Activated gamma-delta T cell treated with Interleukin-2 at 50 U/mL for 16 hours (primary cell): ENCODE measurements around the gene CFAP92.

Source experiments
- DNase-seq: peaks from one replicate; pipeline ENCODE4 v3.0.0-alpha.2; 2020

The CFAP92 gene

DNA sequence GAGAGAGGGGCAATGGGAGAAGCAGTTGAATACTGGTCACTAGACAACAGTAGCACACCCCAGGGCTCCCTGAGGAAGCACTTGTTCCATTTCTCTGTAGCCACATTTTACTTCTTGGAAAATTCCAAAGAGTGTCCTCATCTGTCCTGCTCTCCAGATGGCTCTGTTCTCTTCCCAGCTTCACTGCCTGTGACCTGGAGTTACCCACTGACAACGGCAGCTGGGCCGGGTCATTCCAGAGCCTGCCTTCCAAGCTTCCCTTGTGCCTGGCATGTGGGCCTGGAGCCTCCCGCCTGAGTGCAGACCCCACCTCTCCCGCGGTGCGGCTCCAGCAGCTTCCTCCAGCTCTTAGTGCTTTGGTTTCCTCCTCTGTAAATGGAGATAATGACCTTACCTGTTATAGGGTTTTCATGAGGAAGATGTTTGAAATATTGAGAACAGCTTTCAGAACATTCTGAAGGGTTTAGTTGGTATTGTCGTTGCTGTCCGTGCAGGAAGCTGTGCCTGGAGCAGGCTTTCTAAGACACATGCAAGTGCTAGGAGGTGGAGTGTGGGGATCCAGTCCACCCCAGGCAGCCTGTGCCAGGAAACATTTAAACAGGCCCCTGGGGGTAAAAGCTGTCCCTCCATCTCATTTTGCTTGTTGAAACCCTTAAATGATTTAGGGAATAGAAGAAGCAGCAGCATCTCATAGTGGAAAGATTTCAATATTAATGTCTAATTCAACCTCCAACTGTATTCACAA is 32.0 kb upstream of the CFAP92 start:
- no peak for DNase-seq

DNA sequence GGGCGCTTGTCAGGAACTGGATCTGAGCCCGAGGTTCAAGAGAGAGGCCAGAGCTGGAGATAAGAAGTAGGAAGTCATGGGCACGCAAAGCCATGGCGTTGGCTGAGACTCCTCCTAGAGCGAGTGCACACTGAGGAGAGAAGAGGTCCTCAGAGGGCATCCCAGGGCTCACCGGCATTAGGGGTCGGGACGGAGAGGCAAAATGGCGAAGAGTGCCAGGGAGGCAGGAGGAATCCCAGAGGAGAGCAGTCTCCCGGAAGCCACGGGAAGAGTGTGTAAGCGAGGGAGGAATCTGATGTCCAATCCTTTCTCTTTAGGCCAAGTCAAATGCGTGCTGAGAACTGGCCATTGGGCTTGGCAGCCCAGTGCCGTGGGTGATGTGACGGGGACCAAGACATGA is 31.2 kb upstream of the CFAP92 start:
- no peak for DNase-seq

- DNase-seq, result no peak
These were observed 30.0 kb upstream of the CFAP92 start for GRCh38 chr3:129023909-129024308.

DNA sequence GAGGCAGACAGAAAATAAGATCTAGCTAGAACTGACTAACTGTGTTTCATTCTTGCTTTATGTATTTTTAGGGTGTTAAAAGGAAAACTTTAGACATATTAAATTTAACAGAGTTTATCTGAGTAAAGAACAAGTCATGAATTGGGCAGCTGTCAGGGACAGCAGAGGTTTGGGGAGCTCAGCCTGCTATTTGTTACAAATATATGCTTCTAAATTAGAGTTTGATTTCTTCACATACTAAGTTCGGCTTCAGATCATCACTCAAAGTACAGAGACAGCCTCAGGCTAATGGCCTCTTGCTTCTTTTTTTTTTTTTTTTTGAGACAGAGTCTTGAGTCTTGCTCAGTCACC is 29.1 kb upstream of the CFAP92 start:
- no peak for DNase-seq

DNA sequence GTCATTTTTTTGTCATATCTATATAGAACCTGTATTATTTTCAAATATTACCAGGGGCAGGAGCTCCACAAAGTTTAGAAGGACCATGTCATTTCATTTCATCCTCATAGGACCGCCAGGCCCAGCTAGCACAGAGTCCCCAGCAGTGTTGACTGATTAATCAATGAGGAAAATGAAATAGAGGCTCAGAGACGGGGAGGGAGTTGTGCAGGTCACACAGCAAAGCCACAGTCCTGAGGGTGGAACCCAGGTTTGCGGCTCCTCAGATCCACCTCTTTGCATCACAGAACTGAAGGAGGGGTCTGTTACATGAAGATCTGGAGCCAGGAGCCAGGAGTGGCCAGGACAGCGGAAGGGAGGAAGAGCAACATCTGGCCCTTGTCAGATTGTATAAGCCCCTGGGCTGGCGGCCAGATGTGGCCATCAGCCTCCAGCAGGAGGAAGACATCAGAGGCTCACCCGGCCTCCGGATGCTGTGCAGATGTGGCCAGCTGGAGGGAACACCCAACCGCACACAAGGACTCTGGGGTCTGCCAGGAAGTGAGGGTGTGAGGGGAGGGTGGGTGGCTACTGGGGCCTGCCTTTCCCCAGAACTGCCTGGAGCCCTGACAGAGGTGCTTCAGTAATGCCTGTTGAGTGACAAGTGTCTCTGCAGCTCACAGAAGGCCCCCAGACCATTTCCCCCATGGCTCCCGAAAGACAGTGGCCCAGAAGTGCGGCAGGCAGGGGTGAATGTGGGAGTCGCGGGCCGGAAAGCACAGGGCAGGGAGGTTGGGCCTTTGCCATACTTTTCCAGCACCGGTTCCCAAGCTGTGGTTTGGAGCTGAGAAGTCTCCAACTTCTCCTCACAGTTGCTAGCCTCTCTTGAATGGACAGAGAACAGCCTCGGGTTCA is 28.5 kb upstream of the CFAP92 start:
- no peak for DNase-seq

DNA sequence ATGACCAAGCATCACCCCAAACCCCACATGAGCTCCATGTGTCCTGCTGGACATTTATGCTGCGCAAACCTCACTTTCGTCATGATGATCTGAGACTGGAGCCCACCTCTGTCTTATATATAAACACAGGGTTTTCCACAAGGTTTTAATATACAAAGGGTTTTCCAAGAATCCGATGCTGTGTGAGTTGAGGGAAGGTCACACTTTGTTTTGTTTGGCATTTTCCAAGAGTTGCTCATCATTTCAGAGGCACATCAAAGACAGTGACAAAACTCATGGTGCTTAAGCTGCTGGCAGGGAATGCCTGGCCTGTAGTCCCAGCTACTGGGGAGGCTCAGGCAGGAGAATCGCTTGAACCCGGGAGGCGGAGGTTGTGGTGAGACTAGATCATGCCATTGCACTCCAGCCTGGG is 27.3 kb upstream of the CFAP92 start:
- no peak for DNase-seq

GRCh38 chr3:129020691-129021090 is 26.8 kb upstream of the CFAP92 start:
- DNase-seq, result no peak

DNA sequence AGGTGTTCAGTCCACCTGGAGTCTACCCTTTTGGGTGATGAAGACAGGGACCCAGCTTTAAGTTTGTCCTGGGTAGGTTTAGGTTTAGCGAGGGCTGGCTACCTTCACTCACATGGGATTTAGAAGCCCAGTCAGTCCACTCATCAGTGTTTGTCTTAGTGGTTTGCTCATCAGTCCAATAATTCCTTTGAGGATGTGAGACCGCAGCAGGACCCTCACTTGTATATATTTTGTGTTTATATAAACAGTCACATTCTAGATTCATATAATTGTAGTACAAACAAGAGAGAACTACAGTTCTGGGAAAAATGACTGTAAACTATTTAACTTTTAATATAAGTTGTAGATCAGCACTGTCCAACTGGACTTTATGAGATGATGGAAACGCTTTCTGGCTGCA is 25.4 kb upstream of the CFAP92 start:
- no peak for DNase-seq

- DNase-seq, result no peak
These were observed 24.9 kb upstream of the CFAP92 start for GRCh38 chr3:129018751-129019150.

GRCh38 chr3:129018271-129018670 is 24.4 kb upstream of the CFAP92 start:
- DNase-seq, result no peak

GRCh38 chr3:129017484-129017899 is 23.6 kb upstream of the CFAP92 start:
- DNase-seq, result no peak

DNA sequence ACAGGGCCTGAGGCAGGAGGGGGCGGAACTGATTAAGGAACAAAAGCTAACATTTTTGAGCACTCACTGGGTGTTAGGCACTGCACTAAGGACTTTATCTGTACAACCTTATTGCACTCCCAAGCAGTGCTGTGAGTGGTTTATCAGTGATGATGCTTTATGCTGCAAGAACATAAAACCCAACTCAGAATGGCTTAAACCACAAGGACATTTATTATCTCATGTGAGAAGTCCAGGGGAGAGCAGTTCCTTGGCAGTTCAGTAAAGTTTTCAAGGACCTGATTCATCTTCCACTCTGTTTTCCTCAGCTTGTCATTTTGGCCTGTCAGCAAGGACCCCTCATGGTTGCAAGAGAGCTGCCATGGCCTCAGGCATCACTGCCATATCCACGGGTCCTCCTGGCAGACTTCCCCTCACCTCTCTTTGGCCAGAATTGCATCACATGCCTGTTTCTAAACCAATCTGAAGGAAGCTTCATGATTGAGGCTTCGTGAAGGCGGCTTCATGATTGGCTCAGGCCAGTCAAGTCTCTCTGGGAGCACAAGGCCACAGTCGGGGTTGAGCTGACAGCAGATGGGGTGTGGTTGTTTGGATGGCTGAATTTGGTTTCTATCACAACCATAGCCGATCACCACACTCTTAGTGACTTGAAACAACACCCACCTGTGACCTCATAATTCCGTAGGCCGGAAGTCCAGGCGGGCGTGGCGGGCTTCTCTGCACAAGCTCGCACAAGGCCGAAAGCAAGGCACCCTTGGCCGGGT is 23.0 kb upstream of the CFAP92 start:
- DNase-seq, result no peak

- peak; percentile 66 for DNase-seq
These were observed 22.5 kb upstream of the CFAP92 start for GRCh38 chr3:129016356-129016719.

- DNase-seq, result peak; percentile 58
These were observed 21.7 kb upstream of the CFAP92 start for GRCh38 chr3:129015388-129016105.

DNA sequence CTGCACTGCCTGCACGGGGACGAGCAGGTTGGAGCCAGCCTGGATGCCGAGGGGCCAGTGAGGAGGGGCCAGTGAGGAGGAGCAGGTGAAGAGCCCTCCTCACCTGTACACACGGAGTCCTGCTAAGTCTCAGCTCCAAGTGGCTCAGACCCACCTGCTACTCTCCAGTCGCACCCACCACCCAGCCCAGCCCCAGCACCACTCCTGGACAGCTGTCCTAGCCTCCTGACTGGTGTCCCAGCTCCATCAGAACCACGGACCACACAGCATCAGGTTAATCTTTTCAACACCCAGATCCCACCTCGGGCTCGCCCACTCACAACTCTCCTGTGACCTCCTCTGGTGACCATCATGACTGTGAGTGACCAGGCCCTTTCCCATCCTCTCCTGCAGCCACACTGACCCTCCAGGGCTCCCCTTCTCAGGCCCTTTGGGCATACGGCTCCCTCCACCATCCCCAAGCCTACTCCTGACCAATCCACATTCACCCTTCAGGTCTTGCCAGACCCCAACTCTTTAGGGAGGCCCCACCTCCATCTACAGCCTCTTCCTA is 21.0 kb upstream of the CFAP92 start:
- no peak for DNase-seq

DNA sequence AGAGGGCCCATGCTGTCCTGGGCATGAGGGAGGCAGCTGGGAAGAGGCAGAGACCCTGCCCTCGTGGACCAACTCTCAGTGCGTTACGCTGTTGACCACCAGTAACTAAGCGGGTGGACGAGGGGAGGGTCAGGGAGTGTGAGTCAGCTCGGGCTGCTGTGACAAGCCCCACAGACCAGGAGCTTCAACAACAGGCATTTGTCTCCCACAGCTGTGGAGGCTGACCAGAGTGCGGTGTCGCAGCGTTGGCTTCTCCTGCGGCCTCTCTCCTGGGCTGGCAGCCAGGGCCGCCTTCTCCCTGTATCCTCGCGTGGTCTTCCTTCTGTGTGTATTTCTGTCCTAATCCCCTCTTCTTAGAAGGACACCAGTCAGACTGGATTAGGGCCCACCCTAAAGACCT is 20.3 kb upstream of the CFAP92 start:
- DNase-seq, result no peak

DNA sequence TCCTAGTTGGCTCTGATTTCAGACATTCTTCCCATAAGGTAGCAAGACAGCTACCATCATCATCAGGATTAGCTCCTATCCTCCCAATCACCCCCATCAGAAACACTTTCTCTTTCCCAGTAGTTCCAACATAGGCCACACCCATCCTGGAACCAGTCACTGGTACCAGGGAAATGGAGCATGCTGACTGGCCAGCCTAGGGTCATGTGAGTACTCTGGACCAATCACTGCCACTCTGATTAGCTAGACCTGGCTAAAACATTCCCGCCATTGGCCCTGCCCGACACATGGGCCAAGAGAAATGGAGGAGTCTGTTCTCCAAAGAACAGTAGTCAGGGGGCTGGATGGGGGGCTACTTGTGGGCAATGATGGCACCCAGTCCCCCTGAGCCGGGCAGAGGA is 19.6 kb upstream of the CFAP92 start:
- no peak for DNase-seq

DNA sequence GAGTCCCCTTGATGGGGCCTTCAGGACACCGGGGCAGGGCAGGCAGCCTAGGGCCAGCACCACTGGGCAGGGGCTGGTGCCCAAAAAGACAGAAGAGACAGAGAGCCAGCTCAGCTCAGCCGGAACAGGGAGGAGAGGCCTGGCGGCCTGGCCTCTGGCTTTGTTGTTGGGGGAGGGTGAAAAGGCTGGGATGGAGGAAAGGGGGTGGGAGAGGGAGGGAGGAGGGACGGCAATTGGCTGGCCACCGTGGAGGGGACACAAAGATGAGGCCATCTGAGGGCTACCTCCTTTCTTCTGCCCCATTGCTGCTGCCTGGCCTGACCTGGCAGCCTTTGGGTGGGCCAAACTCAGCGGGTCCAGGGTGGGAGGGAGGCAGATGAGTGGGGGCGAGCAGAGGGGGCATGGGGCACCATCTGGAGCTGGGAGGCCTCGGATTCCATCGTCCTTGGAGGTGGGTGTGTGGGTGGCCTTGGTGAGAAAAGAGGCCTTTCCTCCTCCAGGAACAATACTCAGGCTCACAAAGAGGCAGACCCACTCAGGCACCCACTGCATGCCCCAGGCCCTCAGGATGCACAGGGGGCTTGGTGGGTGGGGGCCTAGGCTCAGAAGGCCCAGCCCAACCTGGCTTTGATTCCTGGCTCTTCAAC is 16.6 kb upstream of the CFAP92 start:
- DNase-seq, result no peak

- no peak for DNase-seq
These were observed 15.4 kb upstream of the CFAP92 start for GRCh38 chr3:129009266-129009665.

GRCh38 chr3:129007792-129008191 is 13.9 kb upstream of the CFAP92 start:
- DNase-seq, result no peak

DNA sequence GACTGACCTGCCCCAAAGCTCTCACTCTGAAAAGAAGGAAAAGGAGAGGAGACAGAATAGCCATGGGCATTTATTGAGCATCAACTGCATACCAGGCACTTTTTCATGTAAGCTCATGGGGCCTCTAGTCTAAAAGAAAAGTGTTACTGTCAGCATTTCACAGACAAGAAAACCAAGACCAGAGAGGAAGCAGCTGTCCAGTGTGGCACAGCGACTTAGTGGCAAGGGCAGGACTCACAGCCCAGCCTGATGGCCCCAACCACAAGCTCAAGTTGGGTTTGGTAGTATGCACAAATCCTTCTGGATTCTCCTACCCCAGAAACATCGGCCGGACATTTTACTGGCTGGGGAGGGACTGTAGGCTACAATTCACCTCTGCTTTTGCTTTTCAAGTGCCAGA is 13.0 kb upstream of the CFAP92 start:
- DNase-seq, result no peak
